Measurements from ENCODE around the gene LAMA3.

Gene LAMA3

GRCh38 chr18:23977719-23978483, 288.6 kb downstream of the LAMA3 start:
- DNase-seq, result peak in 1 of 3 experiments; percentile 9

DNA sequence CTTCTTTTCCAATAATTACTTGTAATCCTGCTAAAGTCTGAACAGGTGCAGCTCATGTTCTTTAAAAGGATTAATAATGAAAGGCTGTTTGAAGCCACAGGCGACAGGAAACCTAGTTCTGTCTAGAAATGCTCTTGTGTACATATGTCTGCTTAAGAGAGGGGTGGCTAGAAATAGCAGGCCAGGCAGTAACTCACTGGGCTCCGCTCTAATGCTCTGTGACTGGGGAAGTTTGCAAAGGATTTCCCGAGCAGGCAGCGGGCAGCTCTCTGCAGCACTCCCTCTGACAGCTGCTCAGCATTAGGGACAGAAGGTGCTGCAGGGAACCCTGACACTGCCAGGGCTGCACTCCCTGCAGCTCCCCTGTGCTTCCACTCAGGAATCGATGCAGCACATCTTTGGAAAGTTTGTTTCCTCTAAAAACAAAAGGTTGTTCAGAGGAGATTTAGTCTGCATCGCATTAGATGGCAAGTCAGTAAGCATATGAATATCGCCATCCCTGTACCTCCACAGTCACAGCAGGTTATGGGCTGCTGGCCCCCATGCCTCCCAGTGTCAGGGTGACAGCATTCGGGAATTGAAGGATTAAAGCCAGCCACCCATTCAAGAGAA, 292.2 kb downstream of the LAMA3 start:
- peak; percentile 19 to 78 (median 46) for DNase-seq

DNA sequence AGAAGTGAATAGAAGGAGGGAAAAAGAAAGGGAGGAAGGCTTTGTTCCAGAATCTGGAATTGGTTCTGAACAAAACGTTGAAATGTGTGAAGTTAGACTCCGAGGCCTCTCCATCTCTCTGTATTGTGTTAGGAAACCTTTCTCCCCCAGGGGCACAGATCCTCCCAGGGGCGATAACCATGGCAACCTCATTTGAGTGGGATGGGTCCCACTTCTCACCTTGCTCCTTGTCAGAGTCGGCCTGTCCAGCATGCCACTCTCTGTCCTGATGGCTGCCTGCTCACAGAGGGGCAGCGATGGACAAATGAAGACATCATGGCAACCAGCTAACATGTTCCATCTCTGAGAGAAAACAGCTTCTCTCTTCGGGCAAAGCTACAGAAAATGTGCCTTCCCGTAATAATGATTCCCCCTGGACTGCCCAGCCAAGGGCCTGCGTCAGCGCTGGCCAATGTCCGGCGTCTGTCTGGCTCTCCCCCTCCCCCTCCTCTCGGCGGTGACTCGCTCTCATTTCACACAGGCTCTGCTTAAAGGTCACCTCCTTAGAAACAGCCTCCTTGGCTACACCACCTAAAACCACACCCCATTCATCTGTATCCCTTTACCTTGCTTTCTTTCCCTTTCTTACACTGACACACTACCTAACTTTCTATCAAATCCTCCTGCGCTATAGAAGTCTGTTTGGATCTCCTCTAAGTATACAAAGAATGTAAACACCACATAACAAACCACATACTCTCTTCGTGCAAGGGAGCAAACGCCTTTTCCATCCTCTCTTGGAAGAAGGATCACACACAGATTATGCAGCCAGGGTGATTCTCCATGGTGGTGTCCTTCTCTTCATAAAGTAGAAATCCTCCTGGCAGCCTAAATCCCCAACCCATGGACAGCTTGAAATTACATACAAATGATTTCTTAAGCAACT, 293.2 kb downstream of the LAMA3 start:
- DNase-seq, result peak in 2 of 3 experiments; percentile 26 to 53

DNA sequence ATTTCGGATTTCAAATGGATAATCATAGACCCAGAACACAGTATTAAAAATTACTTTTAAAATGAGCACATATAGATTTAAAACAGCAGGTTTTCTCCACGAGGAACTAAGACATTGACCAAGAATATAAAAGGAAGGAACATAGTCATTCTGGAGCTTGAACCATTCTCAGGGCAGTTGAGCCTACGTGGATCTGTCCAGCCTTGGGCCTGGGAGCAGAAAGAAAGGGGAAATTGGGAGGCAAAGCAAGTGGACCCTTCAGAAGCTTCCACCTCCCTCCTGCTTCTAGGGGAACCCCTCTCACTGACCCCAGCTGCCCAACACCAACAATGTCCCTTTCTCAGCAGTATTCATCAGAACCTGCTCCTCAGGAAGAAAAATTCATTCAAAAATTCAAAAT, 293.9 kb downstream of the LAMA3 start:
- no peak for DNase-seq

DNA sequence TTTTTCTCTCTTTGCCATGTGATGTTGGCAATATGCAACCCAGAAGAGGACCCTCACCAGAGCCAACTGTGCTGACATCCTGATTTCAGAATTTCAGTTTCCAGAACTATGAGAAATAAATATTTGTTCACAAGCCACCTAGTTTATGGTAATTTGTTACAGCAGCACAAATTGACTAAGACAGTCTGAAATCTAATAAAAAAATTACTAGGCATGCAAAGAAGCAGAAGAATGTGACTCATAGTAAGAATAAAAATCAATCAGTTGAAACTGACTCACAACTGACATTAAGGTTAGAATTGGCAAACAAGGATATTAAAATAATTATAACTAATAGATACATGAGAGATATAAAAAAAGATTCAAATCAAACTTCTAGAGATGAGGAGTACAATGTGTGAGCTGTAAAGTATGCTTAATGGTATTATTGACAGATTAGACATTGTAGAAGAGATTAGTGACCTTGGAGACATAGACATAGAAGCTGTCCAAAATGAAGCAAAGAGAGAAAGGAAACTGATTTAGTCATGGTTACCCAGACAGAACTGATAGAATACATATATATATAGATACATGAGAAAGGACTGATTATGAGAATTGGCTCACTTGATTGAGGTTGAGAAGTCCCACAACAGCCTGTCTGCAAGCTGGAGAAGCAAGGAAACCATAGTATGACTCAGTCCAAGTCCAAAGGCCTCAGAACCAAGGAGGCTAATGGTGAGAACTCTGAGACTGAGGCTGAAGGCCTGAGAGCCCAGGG, 297.5 kb downstream of the LAMA3 start:
- DNase-seq, result no peak

- no peak for DNase-seq
These were observed 301.5 kb downstream of the LAMA3 start for GRCh38 chr18:23990474-23991410.

- DNase-seq, result peak; percentile 27 to 87 (median 69)
These were observed 303.1 kb downstream of the LAMA3 start for GRCh38 chr18:23992089-23992940.

- peak in 1 of 3 experiments; percentile 51 for DNase-seq
These were observed 303.7 kb downstream of the LAMA3 start for GRCh38 chr18:23992941-23993280.

DNA sequence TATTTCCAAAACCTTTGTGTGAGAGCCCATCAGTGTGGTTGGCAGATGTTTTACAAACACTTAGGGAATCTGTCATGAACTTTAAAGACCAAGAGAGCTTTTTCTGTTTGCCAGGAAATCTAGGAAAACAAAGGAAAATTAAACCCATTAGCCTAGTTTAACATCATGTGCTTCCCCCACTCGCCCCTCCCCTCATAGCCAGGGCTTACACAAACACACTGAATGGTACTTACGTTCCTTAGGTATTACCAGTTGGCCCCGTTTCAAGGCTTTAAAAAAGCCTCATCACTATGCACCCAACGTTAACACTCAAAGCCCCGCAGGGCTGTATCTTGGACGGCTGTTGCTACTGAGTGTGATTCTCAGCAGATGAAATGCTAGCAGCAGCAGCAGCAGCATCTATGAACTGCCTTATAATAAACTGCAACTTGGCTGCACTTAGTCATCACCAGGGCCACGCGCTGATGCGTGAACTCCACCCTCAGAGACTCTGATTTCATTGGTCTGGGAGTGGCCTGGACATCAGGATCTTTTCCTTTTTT, 305.2 kb downstream of the LAMA3 start:
- DNase-seq, result peak; percentile 94 to 99 (median 97)

GRCh38 chr18:23995180-23995579, 305.9 kb downstream of the LAMA3 start:
- no peak for DNase-seq

DNA sequence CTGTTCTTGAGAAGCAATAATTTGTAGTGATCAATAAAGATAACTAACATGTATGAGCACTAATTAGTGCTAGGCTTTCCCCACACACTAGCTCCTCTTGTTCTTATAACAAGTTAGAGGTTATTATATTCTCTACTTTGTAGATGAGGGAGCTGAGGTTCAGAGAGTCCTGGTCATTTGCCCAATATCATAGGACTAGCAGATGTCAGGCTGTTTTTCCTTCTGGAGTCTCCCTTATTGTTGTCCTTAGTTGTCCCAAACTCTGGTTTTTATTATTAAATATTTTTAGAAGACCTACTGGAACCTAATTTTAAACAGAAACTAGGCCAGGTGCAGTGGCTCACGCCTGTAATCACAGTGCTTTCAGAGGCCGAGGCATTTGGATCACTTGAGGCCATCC, 308.8 kb downstream of the LAMA3 start:
- DNase-seq, result peak in 1 of 3 experiments; percentile 65

DNA sequence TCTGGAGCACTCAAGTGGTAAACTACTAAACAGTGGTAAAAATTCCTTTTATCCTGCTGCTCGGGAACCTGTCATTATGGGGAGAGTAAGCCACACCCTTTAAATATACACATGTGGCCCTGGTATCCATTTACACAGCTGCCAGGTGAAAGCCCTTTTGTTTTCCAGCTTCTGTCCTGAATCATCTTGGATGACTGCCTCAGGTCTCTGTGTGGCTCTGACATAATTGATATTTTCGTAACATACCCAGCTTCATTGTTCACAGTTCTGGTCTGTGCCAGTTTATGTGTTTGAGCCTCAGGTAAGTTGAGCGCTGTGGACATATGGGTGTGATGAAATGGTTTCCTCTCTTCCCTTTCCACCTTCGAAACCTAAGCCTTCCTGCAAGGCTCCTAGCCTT, 309.6 kb downstream of the LAMA3 start:
- peak; percentile 89 to 99 (median 91) for DNase-seq

DNA sequence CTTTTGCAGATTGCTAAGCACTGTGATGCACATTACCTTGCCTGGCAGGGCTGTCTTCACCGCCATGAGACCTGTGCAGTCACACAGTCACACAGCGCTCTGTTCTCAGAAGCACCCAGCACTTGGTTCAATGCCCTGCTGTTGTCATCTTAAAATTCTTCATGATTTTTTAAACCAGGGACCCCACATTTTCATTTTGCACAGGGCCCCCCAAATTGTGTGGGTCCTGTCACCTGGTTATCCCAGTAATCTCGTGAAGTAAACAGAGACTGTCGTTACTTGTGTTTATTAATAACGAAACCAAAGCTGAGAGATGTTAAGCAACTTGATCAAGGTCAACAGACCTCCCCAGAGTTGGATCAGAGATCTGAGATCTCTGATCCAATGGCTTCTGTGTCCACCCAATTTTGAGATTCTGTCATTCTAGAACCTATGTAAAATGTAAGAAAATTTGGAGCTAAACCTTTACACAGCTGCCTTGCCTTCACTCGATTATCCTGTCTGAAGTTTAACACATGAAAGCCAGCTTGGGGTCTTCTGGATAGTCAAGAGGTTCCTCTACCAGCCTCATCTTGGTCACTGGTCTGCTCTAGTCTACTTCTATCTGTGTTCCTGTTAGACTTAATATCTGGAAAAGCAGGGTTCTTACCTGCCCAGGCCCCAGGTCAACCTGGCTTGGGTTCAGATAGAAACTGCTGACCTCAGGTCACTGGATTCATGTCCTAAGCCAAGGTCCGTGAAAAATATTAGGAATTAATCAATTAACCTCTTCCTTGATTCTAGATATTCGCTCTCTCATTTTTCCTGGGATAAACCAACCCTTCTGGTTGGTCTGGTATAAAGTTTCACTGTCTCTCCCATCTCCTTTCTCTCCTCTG, 311.6 kb downstream of the LAMA3 start:
- no peak for DNase-seq

- no peak for DNase-seq
These were observed 313.2 kb downstream of the LAMA3 start for GRCh38 chr18:24002479-24002878.

DNA sequence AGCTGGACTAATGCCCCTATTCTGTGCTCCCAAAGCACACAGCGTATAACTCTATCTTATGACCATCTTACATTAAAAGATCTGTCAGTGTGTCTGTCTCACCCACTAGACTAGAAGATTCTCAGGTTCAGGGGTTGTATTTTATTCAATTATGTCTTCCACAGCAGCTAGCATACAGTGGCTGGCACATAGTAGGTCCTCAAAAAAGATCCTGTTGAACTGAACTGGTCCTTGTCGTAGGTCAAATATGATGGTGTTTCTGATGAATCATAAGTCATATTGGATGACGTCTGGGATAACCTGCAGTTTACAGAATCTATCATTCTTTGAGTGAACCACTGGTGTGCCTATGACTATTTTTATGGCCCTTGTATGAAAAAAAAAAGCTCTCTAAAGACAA, 314.0 kb downstream of the LAMA3 start:
- DNase-seq, result no peak

GRCh38 chr18:24003903-24004640, 314.8 kb downstream of the LAMA3 start:
- DNase-seq, result no peak
